IPS-20b (cell line): ENCODE results near the gene RANBP1.
"Not testable (repeated sequence)": the region's sequence is repeated elsewhere in the genome, so short reads cannot be mapped to it uniquely, and the experiment has no call there.

ENCODE experiments used
- H3K27ac ChIP-seq: one replicate; pipeline ENCODE4 v1.5.1; 2013; ENCODE audit warnings: low read length
- H3K27me3 ChIP-seq: 2 replicates; pipeline ENCODE4 v1.6.1; 2013; ENCODE audit warnings: mild to moderate bottlenecking, low read length, inconsistent platforms; ENCODE audit not compliant: insufficient read depth
- H3K36me3 ChIP-seq: 2 replicates; pipeline ENCODE4 v1.6.1; 2013; ENCODE audit warnings: low read depth, mild to moderate bottlenecking, inconsistent platforms, low read length, moderate library complexity; ENCODE audit not compliant: insufficient read depth
- H3K4me1 ChIP-seq: 2 replicates; pipeline ENCODE4 v1.6.1; 2013; ENCODE audit warnings: mild to moderate bottlenecking, control low read depth, inconsistent platforms, low read length, moderate library complexity; ENCODE audit not compliant: insufficient read depth
- H3K4me3 ChIP-seq: 2 replicates; pipeline ENCODE4 v1.5.1; 2013; ENCODE audit warnings: mild to moderate bottlenecking, low read length, inconsistent platforms
- H3K9ac ChIP-seq: 2 replicates; pipeline ENCODE4 v1.6.1; 2013; ENCODE audit warnings: low read depth, mild to moderate bottlenecking, inconsistent platforms, low read length, moderate library complexity
- H3K9me3 ChIP-seq: 2 replicates; pipeline ENCODE4 v1.6.1; 2013; ENCODE audit warnings: mild to moderate bottlenecking, low read depth, low read length, inconsistent platforms; ENCODE audit not compliant: insufficient read depth

The RANBP1 gene

GRCh38 chr22:20115691-20116375, at the start of gene RANBP1:
TSS of gene RANBP1 (plus strand) at chr22:20116104. CDS start at chr22:20116185, 81 bp downstream.
- no peaks in the 10 kb centered on the region for H3K9me3 ChIP-seq
- peak within 1 kb of the TSS; percentile 94 for H3K4me3 ChIP-seq
- peaks cover 74% of the 10 kb centered on the region for H3K36me3 ChIP-seq
- H3K9ac ChIP-seq: peak within 1 kb of the TSS; percentile 97
- peaks cover 8% of the 10 kb centered on the region; the same call in 1 of the 2 replicates for H3K4me1 ChIP-seq
- no peaks in the 10 kb centered on the region for H3K27me3 ChIP-seq
- peak within 1 kb of the TSS; percentile 71 for H3K27ac ChIP-seq

GRCh38 chr22:20066617-20067383, 49.1 kb upstream of the RANBP1 start:
- H3K4me3 ChIP-seq: no peak overlapping the region
- no peaks in the 10 kb centered on the region; the same call in 1 of the 2 replicates for H3K36me3 ChIP-seq
- H3K27ac ChIP-seq: no peak overlapping the region
- H3K9ac ChIP-seq: no peak overlapping the region
- H3K27me3 ChIP-seq: peaks cover 16% of the 10 kb centered on the region
- H3K4me1 ChIP-seq: no peaks in the 10 kb centered on the region
- H3K9me3 ChIP-seq: no peaks in the 10 kb centered on the region

GRCh38 chr22:20067384-20067682, 48.6 kb upstream of the RANBP1 start:
- H3K27me3 ChIP-seq: peaks cover 21% of the 10 kb centered on the region
- not testable (repeated sequence) for H3K9ac ChIP-seq, H3K27ac ChIP-seq, H3K9me3 ChIP-seq, H3K4me1 ChIP-seq, H3K4me3 ChIP-seq, H3K36me3 ChIP-seq

GRCh38 chr22:20068640-20069039, 47.3 kb upstream of the RANBP1 start:
- H3K4me1 ChIP-seq: no peaks in the 10 kb centered on the region
- H3K27ac ChIP-seq: no peak overlapping the region
- H3K4me3 ChIP-seq: no peak overlapping the region
- no peak overlapping the region for H3K9ac ChIP-seq
- H3K9me3 ChIP-seq: no peaks in the 10 kb centered on the region
- H3K36me3 ChIP-seq: no peaks in the 10 kb centered on the region; the same call in 1 of the 2 replicates
- peaks cover 22% of the 10 kb centered on the region for H3K27me3 ChIP-seq

- Histone ChIP-seq H3K4me1 (no peaks in the 10 kb centered on the region), H3K9me3 (no peaks in the 10 kb centered on the region), H3K36me3 (no peaks in the 10 kb centered on the region; the same call in 1 of the 2 replicates), H3K27me3 (peaks cover 22% of the 10 kb centered on the region), H3K4me3 (no peak overlapping the region), H3K27ac (no peak overlapping the region), H3K9ac (no peak overlapping the region)
These were observed 46.4 kb upstream of the RANBP1 start for GRCh38 chr22:20069331-20070042.

- no peaks in the 10 kb centered on the region for H3K4me1 ChIP-seq
- H3K27me3 ChIP-seq: peaks cover 22% of the 10 kb centered on the region
- no peaks in the 10 kb centered on the region for H3K36me3 ChIP-seq
- no peak overlapping the region for H3K9ac ChIP-seq
- no peak overlapping the region for H3K4me3 ChIP-seq
- no peaks in the 10 kb centered on the region for H3K9me3 ChIP-seq
- no peak overlapping the region for H3K27ac ChIP-seq
These were observed 44.4 kb upstream of the RANBP1 start for GRCh38 chr22:20071524-20071972.

- peaks cover 7% of the 10 kb centered on the region; the same call in 1 of the 2 replicates for H3K27me3 ChIP-seq
- H3K9ac ChIP-seq: no peak overlapping the region
- no peak overlapping the region for H3K4me3 ChIP-seq
- H3K27ac ChIP-seq: no peak overlapping the region
- no peaks in the 10 kb centered on the region for H3K9me3 ChIP-seq
- H3K36me3 ChIP-seq: peaks cover 6% of the 10 kb centered on the region; the same call in 1 of the 2 replicates
- H3K4me1 ChIP-seq: peaks cover 4% of the 10 kb centered on the region; the same call in 1 of the 2 replicates
These were observed 39.2 kb upstream of the RANBP1 start for GRCh38 chr22:20076627-20077172.

GRCh38 chr22:20079745-20080444, 36.0 kb upstream of the RANBP1 start, which contains the start of gene DGCR8:
TSS of gene DGCR8 (plus strand) at chr22:20080241. CDS start at chr22:20085964, 5,723 bp downstream.
- H3K4me3 ChIP-seq: peak within 1 kb of the TSS; percentile 100
- H3K9ac ChIP-seq: peak within 1 kb of the TSS; percentile 100
- no peaks in the 10 kb centered on the region for H3K9me3 ChIP-seq
- H3K27ac ChIP-seq: peak within 1 kb of the TSS; percentile 96
- peaks cover 17% of the 10 kb centered on the region; the same call in 1 of the 2 replicates for H3K36me3 ChIP-seq
- no peaks in the 10 kb centered on the region for H3K27me3 ChIP-seq
- H3K4me1 ChIP-seq: peaks cover 16% of the 10 kb centered on the region; the same call in 1 of the 2 replicates

GRCh38 chr22:20080445-20080775, 35.5 kb upstream of the RANBP1 start:
- Histone ChIP-seq H3K9me3 (no peaks in the 10 kb centered on the region), H3K4me1 (peaks cover 16% of the 10 kb centered on the region; the same call in 1 of the 2 replicates), H3K4me3 (peak overlapping the region; percentile 100), H3K27ac (peak overlapping the region; percentile 96), H3K27me3 (no peaks in the 10 kb centered on the region), H3K36me3 (peaks cover 21% of the 10 kb centered on the region), H3K9ac (peak overlapping the region; percentile 100)

GRCh38 chr22:20080776-20081654, 34.9 kb upstream of the RANBP1 start:
- Histone ChIP-seq H3K9ac (peak overlapping the region; percentile 100), H3K4me1 (peaks cover 16% of the 10 kb centered on the region; the same call in 1 of the 2 replicates), H3K27ac (peak overlapping the region; percentile 96), H3K4me3 (peak overlapping the region; percentile 100), H3K9me3 (no peaks in the 10 kb centered on the region), H3K36me3 (peaks cover 27% of the 10 kb centered on the region), H3K27me3 (no peaks in the 10 kb centered on the region)
